GM19351 (cell line): ENCODE data around the gene SELPLG.
"Not testable (repeated sequence)": the region's sequence is repeated elsewhere in the genome, so short reads cannot be mapped to it uniquely, and the experiment has no call there.

Experiments used
- ATAC-seq: cut with Tn5 transposase; IDR thresholded peaks from one replicate; pipeline ENCODE4 v1.9.1; 2021; ENCODE audit warnings: mild to moderate bottlenecking, moderate library complexity; ENCODE audit not compliant: unreplicated experiment

SELPLG gene

DNA sequence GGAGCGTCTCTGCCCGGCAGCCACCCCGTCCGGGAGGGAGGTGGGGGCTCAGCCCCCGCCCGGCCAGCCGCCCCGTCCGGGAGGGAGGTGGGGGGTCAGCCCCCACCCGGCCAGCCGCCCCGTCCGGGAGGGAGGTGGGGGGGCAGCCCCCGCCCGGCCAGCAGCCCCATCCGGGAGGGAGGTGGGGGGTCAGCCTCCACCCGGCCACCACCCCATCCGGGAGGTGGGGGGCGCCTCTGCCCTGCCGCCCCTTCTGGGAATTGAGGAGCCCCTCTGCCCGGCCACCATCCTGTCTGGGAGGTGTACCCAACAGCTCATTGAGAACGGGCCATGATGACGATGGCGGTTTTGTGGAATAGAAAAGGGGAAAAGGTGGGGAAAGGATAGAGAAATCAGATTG, 22.6 kb upstream of the SELPLG start:
- ATAC-seq, result not testable (repeated sequence)

DNA sequence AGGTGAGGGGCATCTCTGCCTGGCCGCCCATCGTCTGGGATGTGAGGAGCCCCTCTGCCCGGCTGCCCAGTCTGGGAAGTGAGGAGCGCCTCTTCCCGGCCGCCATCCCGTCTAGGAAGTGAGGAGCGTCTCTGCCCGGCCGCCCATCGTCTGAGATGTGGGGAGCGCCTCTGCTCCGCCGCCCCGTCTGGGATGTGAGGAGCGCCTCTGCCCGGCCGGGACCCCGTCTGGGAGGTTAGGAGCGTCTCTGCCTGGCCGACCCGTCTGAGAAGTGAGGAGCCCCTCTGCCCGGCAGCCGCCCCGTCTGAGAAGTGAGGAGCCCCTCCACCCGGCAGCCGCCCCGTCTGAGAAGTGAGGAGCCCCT, 22.1 kb upstream of the SELPLG start:
- not testable (repeated sequence) for ATAC-seq

DNA sequence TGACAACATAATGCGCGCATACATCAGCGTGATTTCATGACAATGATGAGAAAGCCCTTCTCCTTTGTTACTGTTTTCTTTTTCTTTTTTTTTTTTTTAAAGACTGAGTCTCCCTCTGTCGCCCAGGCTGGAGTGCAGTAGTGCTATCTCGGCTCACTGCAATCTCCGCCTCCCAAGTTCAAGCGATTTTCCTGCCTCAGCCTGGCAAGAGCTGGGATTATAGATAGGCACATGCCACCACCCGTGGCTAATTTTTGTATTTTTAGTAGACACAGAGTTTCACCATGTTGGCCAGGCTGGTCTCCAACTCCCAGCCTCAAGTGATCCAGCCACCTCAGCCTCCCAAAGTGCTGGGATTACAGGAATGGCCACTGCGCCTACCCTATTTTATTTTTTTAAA, 20.9 kb upstream of the SELPLG start:
- not testable (repeated sequence) for ATAC-seq

DNA sequence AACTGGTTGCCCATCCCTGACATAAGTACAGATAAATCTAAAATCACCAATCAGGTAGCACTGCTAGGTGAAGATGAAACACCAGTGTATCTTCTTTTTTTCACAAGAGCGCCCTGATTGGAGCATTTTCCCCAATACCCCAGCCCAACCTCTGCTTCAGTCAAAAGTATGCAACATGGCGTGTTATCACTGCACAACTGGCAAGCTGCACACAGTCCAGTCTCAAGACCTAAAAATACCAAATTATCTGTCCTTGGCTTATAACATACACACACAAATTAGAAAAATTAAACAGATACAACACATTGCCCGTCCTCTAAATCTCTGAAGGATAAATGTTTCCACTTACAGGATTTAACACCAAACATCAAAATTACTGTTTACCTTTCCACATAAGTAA, 20.2 kb upstream of the SELPLG start:
- no peak for ATAC-seq

DNA sequence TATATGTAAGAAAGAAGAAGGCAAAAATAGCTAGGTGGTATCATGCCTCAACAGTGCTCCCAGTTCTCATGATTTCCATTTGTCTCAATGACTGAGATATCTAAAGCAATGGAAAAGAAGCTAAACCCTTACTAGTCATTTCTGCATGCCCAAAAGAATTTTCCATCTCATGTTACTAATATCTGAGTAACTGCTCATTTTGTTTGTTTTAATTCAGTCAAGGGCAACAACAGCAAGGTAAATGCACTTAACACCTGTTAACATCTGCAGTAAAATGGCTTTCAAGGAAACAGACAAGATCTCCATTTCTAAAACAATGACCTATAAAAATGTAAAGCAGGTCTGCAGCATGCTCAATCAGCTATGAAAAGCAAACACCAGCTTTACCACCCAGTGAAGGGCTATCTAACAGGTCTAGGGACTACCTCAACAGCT, 19.4 kb upstream of the SELPLG start:
- ATAC-seq, result no peak

DNA sequence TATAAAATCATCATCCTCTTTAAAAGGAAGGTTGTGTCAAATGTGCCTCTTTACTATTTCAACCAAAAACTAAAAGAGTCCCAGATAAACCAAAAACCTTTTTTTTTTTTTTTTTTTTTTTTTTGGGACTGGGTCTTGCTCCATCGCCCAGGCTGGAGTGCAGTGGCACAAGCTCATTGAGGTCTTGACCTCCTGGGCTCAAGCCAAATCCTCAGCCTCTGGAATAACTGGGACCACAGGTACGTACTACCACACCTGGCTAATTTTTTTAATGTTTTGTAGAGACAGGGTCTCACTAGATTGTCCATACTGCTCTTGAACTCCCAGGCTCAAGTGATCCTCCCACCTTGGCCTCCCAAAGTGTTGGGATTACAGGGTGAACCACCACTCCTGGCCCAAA, 16.4 kb upstream of the SELPLG start:
- ATAC-seq, result no peak

DNA sequence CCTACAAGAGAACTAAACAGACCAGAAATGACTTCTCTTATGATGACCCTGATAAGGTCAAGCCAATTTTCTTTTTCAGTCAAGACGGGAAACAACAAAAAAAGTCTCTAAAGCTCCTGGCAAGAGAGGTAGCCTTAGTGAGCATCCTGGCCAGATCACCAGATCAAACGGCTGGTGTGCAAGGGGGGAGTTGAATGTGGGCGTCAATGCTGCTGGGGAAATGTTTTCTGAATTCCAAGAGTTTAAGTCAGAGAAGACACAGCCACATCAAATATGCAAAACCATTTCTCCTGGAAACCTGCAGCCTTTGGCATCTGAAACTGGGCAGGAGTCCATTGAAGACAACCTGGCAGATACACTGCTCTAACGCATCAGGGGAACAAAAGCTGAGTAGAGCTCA, 16.0 kb upstream of the SELPLG start:
- no peak for ATAC-seq

DNA sequence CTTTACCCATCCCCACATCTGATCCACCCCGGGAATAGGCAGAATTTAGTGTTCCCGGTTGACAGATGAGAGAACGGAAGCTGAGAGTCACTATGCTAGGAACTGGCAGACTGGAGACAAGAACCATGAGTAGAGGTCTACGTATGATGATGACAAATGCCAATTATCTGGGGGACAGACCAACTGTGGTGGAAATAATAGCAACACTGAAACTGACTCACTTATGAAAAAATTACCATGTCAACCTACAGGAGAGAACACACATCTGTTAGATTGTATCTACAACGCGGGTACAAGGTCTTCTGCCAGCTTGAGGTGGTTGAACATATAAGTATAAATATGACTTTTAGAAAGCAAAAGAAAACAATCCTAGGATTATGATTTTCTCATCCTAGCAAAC, 15.4 kb upstream of the SELPLG start:
- no peak for ATAC-seq

DNA sequence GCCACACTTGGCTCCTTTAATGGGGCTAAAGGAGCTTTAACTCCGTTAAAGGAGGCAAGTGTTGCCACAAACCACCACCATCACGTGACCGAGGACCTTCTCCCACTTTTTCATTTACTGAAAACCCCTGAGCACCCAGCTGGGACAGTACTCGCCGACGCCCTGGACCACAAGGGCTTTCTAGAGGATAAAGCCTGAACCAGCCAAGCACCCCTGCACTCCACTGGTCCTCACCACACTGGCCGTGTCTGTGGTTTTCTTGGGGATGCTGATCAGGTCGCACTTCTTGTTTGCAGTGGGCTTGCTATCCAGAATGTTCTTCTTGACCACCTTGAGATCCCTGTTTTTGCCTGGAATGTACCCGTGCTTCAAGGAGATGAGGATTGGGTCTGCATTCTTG, 14.7 kb upstream of the SELPLG start:
- ATAC-seq, result no peak

DNA sequence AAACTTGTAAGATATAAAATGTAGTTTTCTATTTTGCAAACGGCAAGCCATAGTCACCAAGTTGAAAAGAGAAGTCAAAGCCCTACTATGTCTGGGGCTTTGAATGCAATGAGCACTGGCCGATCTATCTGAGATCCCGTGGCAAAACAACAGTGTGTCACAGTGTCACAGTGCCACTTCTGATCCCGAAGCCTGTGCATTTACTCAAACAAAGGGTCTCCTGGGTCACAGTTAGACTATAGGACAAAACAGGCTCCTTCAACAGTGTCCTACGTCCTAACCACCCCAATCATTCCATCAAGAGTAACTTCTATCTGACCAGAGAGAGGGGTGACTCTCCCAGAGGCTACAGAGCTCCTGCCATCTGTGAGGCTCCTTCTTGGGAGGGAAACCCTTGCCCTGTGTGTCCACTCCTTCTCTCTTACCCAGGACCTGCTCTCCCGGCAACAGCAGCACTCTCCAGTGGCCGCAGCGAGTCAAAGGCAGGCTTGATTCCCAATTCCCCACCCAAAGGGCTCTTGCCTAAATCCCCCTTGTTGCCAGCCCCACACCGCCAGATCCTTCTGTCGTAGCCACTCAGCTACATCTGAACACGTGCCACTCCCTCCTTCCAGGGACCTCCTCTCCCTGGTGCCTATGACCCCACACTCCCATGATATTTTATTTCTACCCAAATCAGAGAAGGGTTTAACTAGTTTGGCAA, 14.0 kb upstream of the SELPLG start:
- no peak for ATAC-seq

DNA sequence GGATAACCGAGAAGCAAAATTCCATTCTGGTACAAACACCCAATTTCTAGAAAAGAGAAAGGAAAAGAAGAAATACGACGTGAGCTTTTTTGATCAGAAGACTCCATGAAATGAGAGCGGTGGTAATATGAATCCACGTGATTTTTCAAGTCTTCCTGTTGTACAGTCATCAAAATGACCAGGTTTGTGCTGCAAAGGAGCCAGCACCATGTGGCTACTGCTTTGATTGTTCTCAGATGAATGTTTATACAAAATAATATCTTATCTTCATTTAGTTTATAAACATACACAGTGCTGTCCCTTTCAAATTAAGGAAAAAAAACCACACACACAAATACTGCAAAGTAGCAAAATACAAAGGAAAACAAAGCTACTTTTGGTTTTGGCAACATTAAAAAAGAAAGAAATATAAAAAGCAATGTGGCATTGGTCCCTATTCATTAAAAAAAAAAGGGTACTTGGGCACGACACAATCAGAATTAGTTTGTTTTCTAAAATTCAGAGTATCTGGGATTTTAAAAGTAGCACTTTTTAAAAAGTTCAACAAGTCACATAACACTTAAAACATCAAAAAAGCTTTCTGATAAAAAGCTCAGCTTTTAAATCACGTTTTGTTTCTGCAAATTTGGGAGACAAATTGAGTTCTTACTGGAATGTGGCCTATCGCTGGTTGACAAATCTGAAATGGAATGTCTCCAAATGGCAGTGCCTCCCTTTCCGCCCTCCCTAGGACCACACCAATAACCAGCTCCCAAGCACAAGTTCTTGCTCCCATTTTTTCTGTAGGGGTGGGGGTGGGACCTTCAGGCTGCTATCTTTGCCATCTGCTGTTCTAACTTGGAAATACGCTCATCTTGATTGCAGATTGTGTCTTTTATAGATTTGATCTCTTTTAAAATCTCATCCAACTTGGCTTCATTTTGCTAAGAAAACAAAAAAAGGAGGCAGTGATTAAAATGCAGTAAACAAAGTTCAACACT, 13.2 kb upstream of the SELPLG start:
- no peak for ATAC-seq

DNA sequence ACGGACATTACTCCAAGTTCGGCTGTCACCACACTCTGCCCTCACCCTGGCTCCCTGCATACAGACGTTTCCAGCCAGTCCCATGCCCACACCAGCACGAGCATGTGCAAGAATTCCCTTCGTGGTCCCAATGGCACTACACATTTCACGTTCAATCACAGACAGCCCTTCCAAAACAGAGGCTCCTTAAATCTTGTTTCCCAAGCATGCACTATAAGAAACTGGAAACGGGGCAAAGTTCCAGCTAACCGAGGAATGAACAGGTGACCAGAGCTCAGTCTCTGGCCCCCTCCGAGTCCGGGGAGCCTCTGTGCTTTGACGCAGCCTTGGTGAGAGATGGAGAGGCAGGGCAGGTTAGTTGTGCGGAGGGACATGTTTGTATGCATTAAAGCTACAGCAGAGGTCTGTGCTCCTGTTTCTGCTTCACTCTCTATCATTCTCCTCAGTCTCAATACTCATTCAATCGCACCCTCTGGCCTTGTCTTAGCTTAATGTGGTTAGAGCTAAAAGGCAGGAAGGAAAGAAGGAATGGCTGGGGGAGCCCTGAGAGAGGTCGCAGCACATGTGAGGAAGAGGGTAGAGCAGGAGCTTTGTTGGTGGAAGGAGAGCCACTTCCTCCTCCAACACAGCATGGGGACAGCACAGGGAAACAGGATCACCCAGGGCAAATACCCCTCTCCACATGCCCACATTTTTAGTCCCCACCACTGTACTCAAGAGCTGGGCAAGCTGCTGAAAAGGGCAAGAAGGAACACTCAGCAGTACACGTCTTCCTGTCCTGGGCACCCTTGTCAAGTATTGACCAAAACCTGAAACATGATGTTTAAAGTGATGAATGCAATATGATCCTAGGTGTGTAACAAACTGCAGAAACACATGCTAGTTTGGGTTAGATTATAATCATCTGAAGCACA, 12.2 kb upstream of the SELPLG start:
- ATAC-seq, result no peak

DNA sequence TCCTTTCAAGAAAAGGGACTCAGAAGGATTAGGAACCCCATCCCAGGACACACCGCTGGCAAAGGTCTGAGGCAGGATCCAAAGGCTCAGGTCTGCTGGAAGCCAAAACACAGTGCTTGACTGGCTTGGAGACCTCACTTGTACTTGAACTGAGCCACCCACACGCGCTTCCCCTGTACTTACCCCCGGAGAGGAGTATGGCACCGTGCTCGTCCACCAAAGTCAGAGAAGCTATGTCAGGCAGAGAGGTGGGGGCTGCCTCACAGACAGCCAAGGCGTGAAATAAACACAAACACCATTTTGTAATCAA, 11.1 kb upstream of the SELPLG start:
- no peak for ATAC-seq

DNA sequence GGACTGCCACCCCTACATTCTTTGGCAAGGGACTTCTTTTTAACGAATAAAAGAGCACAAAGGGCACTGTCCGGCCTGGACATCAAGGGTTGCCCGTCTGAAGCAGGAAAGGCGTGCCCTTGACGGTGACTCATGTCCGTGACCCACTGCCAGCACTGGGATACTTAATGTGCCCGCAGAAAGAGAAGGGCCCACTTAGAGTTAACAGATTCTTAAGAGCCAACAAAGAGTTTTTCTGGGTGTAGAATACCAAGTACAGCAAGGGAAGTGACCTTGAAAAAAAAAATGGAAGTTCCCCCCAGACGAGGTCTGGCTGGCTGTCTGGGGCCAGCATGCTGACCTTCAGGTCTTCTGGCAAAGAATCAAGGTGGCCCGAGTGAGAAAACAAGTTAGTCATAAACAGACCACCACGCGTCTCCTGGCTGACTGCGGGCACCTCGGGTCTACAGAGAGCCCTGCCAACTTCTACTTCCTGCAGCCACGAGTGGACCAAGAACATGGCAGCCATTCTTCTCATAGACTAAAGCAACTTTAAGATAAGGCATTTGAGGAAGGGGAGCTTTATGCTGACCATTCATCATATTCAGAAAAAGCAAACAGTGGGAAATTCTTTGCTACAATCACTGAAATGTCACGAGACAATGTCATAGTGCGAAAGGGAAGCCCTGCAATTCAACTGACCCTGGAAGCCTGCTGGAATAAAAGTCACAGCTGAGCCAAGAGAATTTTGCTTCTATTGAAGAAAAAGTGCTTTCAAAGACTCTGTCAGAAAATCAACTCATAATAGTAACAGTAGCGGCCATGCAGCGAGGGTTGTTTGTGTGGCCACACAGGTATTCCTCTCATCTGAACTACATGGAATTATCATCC, 10.5 kb upstream of the SELPLG start:
- no peak for ATAC-seq

DNA sequence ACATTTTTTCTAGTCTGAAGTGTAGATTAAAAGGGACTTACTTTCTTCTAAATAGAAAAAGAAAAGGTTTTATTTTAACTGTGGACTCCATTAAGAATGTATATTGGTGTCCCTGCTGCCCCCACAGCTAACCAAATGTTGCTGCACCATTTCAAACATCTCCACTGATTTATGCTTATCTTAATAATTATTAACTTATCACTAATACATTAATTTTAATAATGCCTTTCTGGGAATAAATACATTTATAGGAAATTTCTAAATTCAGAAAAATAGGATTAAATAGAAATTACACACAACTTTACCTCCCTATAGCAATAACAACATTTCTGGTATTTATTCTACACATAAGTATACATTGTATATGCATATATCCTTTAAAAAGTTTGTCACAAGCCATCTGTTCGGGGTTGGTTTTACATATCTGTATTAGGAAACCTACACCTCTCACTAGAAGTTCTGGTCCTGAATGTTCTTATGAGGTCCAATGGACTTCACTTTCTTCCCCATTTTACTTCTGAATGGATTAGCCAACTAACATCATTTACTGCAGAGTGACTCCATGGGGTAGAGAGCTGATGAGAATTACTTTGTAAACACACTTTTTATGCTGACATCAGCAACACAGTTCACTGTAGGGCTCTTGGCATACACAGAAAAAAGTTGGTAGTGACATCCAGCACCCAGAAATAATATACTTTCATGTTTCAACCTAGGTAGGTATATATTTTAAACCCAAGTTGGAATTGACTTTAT, 9.4 kb upstream of the SELPLG start:
- ATAC-seq, result no peak

DNA sequence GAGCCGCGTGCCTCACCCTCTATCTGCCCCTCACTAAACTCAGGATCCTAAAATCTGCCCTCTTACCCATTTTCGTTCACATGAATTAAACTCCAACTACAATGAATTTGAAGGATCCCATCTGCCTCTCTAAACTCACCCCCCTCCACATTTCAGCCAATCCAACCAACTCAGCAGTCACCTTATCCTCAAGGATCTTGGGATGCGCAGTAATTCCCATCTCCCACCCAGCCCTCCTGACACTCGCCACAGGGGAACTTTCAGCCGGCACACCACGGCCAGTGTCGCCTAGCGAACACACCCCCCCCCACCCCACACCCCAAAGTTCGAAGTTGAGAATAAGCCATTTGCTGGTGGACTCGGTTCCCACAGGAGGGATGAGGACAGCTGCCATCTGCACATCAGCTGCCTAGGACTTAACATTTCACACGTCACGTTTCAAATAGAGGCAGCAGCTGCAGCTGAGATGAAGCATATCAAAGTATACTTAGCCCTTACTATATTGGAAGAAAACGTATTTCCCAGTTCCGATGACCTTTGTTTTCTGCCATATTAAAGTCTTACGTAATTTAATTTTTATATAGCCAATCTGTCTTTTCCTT, 8.7 kb upstream of the SELPLG start:
- no peak for ATAC-seq

DNA sequence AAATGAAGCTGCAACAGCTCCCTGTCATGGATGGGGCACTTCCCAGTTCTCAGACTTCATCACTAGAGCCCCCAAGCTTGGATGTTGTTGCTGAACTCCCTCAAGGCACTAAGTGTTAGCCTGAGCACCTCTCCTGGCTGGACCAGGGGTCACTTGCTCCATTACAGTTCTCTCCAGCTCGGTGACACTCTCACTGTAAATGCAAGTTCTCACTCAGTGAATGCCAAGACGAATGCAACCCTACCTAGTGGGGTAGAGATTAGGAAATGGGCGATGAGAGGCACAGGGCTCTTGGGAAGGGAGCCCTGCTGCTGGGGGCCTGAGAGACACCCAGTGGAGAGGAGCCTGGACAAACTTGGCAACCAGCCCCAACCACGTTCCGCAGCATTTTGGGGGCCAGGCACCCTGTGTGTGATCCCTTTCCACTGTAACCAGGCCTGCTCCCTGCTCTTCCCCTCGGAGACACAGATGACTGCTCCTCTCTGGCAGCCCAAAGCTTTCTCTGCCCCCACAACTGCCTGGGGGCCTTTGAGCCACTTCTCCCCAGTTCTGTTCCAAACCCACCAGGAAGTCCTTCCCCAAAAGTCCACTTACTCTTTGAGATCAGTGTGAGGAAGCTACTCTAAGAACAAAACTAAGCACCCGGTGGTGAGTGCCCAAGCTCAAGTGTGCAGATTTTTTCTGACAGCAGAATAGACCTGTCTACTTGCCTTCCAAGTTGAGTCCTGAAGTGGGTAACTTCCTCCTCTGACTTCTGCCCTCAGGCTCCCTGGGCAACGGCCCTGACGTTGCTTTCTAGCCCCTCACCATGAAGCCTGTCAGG, 8.0 kb upstream of the SELPLG start:
- no peak for ATAC-seq

DNA sequence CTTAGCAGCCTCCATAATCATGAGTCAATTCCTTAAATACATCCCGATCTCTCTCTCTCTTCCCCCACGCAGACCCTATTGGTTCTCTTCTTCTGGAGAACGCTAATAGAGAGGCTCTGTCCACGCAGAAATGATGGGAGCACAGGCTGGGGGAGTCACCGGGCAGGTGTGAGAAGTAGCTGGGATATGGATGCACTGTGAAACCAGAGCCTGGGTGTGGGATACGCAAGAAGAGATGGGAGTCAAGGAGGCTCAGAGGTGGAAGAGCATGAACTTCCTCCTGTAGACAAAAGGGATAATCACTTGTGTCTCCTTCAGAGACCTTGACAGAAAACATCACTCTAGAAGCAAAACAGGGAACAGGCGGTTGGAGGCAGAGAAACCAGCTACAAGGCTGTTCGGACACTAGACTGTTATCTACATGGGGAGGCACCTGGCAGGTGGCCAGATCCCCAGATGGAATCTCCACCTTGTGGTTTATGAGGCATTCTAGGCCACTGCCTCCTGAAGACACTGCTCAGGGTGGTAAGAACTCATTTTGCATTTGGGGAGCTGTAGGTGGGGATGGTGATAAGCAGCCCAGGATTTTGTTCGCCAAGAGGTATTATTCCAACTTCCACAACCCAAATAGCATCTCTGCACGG, 7.2 kb upstream of the SELPLG start:
- no peak for ATAC-seq
